Measurements from ENCODE around the gene SSTR4. TPM values are rescaled to one million over a fixed set of nuclear protein-coding genes. Genes with fewer than 3 reads are reported as not detected.

The SSTR4 gene
- total and polyA plus RNA-seq, 2 donors from 2014 or later = not detected

DNA sequence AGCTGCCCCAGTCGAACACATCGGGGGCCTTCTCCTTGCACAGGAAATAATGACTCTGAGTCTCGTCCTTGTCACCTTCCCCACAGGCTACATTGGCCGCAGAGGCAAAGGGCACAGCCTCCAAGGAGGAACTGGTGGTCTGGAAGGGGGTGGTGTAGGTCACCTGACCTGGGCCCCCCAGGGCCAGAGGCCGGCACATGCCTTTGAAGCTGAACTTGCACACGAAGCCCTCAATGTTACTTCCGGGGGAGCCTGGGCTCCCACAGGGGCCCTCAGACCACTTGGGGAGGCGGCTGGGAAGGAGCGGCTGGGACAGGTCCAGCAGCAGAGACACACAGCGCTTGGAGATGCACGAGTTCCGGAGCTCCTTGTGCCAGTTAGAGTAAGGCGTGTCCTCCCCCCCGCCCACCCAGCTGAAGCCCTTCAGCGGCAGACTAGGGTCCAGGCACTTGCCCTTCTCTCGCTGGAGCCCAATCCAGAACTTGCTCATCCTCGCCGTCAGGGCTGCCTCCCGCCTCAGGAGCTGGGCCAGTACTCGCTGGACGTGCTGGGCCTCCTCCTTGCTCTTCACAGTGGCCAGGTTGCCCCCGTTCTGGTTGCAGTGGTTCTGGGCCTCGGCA is 50.4 kb downstream of the SSTR4 start:
- Histone ChIP-seq H3K4me3 (ENCODE audit: low read length in 3 of 3) (peak overlapping the region in 2 of 3 donors; percentile 36 to 53), H3K4me1 (ENCODE audit: control insufficient read depth in 2 of 3, insufficient read depth in 2 of 3, low read depth in 1 of 3, low read length in 3 of 3) (peaks cover 0 to 7% (median 0%) of the 10 kb centered on the region in 3 donors), H3K27me3 (ENCODE audit: control insufficient read depth, insufficient read depth, low read length) (no peaks in the 10 kb centered on the region), H3K9me3 (ENCODE audit: control insufficient read depth in 2 of 3, insufficient read depth in 1 of 3, low read length in 3 of 3) (no peaks in the 10 kb centered on the region), H3K36me3 (ENCODE audit: control insufficient read depth in 2 of 3, insufficient read depth in 3 of 3, low read length in 3 of 3) (no peaks in the 10 kb centered on the region), H3K9ac (ENCODE audit: low read length in 3 of 3) (peak overlapping the region in 1 of 3 donors; percentile 53), H3K27ac (ENCODE audit: low read depth in 2 of 2, low read length in 2 of 2) (peak overlapping the region; percentile 91 to 97)
- TF ChIP-seq, protein P1, sequence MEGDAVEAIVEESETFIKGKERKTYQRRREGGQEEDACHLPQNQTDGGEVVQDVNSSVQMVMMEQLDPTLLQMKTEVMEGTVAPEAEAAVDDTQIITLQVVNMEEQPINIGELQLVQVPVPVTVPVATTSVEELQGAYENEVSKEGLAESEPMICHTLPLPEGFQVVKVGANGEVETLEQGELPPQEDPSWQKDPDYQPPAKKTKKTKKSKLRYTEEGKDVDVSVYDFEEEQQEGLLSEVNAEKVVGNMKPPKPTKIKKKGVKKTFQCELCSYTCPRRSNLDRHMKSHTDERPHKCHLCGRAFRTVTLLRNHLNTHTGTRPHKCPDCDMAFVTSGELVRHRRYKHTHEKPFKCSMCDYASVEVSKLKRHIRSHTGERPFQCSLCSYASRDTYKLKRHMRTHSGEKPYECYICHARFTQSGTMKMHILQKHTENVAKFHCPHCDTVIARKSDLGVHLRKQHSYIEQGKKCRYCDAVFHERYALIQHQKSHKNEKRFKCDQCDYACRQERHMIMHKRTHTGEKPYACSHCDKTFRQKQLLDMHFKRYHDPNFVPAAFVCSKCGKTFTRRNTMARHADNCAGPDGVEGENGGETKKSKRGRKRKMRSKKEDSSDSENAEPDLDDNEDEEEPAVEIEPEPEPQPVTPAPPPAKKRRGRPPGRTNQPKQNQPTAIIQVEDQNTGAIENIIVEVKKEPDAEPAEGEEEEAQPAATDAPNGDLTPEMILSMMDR (IDR thresholded peaks at IDR 0.05; ENCODE audit: borderline replicate concordance, extremely low read depth, insufficient read depth) = no peak
- FAIRE-seq (no peak), DNase-seq (no peak)
- intact Hi-C loops (cut with DNase I) = no loop called here

DNA sequence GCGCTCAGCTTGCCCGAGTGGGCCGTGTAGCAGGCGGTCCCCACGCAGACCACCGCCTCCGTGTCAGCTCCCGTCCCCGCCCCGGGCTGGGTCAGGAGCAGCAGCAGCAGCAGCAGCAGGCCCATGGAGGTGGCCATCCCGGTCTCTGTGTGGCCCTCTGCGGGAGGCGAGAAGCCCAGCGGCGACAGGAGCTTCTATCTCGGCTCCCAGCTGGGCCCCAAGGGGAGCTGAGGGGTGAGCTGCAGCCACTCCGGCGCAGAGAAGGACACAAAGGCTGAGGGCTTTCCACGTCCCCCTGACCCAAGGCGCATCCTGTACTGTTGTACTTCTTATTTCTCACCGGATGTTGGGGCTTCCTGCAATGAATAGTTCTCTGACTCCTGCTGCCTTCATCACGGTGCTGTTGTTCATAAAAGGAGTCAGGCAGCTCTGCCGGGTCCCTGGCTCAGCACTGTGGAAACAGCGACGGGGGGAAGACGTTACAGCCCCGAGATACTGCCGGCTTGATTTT is 51.0 kb downstream of the SSTR4 start, which contains the start of gene CD93:
CD93 (minus strand) TSS at position 269 of the 511 bp plus-strand sequence; CDS start at position 137, 132 bp downstream.
- no peaks in the 10 kb centered on the region for H3K27me3 ChIP-seq (ENCODE audit: control insufficient read depth, insufficient read depth, low read length)
- H3K4me3 ChIP-seq (ENCODE audit: low read length in 3 of 3) = peak within 1 kb of the TSS in 2 of 3 donors; percentile 36 to 53
- H3K9ac ChIP-seq (ENCODE audit: low read length in 3 of 3) = peak within 1 kb of the TSS in 1 of 3 donors; percentile 53
- H3K9me3 ChIP-seq (ENCODE audit: control insufficient read depth in 2 of 3, insufficient read depth in 1 of 3, low read length in 3 of 3) = no peaks in the 10 kb centered on the region
- intact Hi-C loops (cut with DNase I) = no loop called here
- H3K36me3 ChIP-seq (ENCODE audit: control insufficient read depth in 2 of 3, insufficient read depth in 3 of 3, low read length in 3 of 3) = no peaks in the 10 kb centered on the region
- H3K27ac ChIP-seq (ENCODE audit: low read depth in 2 of 2, low read length in 2 of 2) = peak within 1 kb of the TSS; percentile 91 to 97
- no peak for FAIRE-seq
- TF ChIP-seq, protein P1 (IDR thresholded peaks at IDR 0.05; ENCODE audit: borderline replicate concordance, extremely low read depth, insufficient read depth) = no peak
- H3K4me1 ChIP-seq (ENCODE audit: control insufficient read depth in 2 of 3, insufficient read depth in 2 of 3, low read depth in 1 of 3, low read length in 3 of 3) = peaks cover 0 to 6% (median 0%) of the 10 kb centered on the region in 3 donors
- peak in 2 of 5 donors; percentile 71 to 80 for DNase-seq

GRCh38 chr20:23086931-23087411 is 51.9 kb downstream of the SSTR4 start:
- TF ChIP-seq, protein P1 (IDR thresholded peaks at IDR 0.05; ENCODE audit: borderline replicate concordance, extremely low read depth, insufficient read depth) = no peak
- FAIRE-seq (no peak), DNase-seq (peak in 1 of 5 donors; percentile 84)
- Histone ChIP-seq H3K4me1 (ENCODE audit: control insufficient read depth in 2 of 3, insufficient read depth in 2 of 3, low read depth in 1 of 3, low read length in 3 of 3) (peaks cover 0 to 12% (median 0%) of the 10 kb centered on the region in 3 donors), H3K36me3 (ENCODE audit: control insufficient read depth in 2 of 3, insufficient read depth in 3 of 3, low read length in 3 of 3) (no peaks in the 10 kb centered on the region), H3K9ac (ENCODE audit: low read length in 3 of 3) (peak overlapping the region in 1 of 3 donors; percentile 53), H3K27me3 (ENCODE audit: control insufficient read depth, insufficient read depth, low read length) (no peaks in the 10 kb centered on the region), H3K27ac (ENCODE audit: low read depth in 2 of 2, low read length in 2 of 2) (peak overlapping the region; percentile 91 to 97), H3K9me3 (ENCODE audit: control insufficient read depth in 2 of 3, insufficient read depth in 1 of 3, low read length in 3 of 3) (no peaks in the 10 kb centered on the region), H3K4me3 (ENCODE audit: low read length in 3 of 3) (no peak overlapping the region)
- intact Hi-C loops (cut with DNase I) = no loop called here
